HG03378 (cell line): ENCODE measurements around the gene CARD16.
"Not testable (repeated sequence)": the region's sequence is repeated elsewhere in the genome, so short reads cannot be mapped to it uniquely, and the experiment has no call there.

Experiments used
- ATAC-seq: cut with Tn5 transposase; IDR thresholded peaks from one replicate; pipeline ENCODE4 v1.9.1; 2021; ENCODE audit warnings: mild to moderate bottlenecking, moderate library complexity; ENCODE audit not compliant: unreplicated experiment

Gene CARD16

GRCh38 chr11:105051559-105051958, 6.4 kb upstream of the CARD16 start:
- no peak for ATAC-seq

GRCh38 chr11:105049481-105049880, 4.3 kb upstream of the CARD16 start:
- ATAC-seq = no peak

DNA sequence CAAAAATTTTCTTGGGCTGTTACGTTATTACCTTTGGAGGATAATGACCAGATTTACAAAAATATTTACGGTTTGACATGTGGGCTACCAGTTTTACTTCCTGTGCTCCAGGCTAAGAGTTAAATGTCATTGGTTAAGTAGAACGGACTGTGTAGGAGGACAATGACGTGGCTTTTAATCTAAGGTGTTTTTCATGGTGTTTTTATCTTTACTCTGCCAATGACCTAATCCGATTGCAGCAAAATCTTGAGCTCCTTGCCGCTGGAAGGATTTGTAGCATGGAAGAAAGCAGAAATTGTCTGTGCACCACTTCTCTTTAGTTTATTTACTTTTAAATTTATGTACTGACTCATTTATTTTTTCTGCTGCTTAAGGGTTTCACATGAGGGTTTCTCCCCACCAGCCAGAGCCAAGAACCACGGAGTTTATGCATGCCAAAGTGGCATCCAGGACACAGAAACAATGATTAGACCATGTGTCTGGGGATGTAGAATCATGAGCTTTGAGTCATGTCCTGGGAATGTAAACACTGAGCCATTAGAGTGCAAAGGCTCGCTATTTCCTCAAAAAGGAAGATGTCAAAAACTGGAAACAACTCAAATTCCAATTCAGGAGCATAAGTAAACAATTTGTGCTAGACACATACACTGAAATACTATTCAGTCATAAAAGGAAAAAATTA, 1.9 kb upstream of the CARD16 start:
- ATAC-seq = no peak

DNA sequence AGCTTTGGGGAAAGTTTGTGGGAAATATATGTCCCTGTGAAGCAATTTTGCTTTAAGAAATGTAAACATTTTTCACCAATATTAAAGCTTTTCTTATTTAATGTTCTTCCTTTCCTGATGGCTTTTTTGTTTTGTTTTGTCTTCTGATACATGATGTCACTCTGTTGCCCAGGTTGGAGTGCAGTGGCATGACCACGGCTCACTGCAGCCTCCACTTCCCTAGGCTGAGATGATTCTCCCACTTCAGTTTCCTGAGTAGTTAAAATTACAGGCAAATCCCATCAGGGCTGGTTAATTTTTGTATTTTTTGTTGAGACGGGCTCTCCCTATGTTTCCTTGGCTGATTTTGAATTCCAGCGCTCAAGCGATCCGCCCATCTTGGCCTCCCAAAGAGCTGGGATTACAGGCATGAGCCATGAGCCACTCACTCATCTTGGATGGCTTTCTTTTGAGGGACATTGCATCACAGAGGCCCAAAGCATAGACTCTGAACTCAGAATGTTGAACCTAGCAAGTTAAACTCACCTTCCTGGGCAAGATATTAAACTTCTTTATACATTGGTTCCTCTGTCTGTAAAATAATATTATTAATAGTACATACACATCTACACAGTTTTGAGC, 651 bp upstream of the CARD16 start:
- no peak for ATAC-seq

- ATAC-seq = no peak
Measured at GRCh38 chr11:105042178-105042577, 3.0 kb downstream of the CARD16 start.

DNA sequence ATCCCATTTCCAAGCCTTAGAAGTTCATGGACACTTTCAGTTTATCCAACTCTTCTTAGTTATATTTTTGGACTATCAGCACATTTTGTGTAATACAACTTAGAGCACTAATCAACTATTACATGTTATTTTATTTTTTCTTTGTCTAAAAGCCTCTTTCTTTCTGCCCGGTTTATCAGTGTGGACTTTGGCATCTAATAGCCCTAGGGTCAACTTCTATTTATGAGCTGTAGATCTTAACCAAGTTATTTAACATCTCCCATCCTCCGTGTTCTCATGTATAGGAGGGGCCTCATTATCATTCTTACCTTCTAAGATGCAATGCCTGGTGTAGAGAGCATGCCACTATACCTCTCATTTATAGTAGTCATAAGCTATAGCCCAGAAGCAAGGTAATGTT, 4.4 kb downstream of the CARD16 start:
- ATAC-seq = no peak

- peak; percentile 100 for ATAC-seq
Measured at GRCh38 chr11:105034813-105035620, 10.1 kb downstream of the CARD16 start, which contains the start of gene CASP1. Gene CASP1, minus strand, starts transcription at chr11:105035144. Its CDS starts 31 bp downstream, at chr11:105035113.

GRCh38 chr11:105034388-105034787, 10.7 kb downstream of the CARD16 start:
- not testable (repeated sequence) for ATAC-seq

DNA sequence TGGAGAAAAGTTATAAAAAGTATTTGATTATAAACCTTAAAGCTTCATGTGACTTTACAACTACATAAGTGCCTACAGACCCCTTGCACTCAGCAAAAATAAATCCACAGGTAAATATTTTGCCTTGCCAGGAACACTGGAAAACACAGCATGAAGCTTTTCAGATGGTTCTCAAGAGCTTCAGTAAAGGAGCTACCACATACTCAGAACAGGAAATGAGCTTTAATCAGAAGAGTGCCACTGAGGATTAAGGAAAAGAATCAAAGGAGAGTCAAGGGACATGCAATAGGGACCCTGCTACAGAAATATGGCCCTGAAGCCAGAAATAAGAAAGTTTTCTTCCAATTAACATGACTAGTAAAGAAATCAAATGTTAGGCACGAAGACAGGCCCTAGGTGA, 11.4 kb downstream of the CARD16 start:
- no peak for ATAC-seq

DNA sequence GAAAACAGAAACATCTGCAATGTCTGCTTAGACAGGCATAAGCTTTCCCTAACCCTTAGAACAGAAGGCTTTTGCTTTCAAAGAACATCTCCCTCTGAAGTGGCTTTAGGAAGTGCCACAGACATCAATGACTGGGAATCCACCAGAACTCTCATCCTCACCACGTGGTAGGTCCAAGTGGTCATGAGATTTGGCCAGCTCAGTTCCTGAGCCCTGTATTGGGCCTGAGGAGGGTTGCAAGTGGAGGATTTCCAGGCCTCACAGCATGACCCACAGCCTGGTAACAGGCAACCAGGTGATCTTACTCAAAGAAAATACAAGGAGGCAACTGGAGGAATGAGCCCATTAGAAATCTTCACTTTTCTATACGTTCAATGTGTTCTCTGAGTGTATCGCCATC, 11.8 kb downstream of the CARD16 start:
- ATAC-seq = no peak

- ATAC-seq = no peak
Measured at GRCh38 chr11:105032495-105032894, 12.6 kb downstream of the CARD16 start.

GRCh38 chr11:105027678-105028077, 17.5 kb downstream of the CARD16 start:
- ATAC-seq = no peak

DNA sequence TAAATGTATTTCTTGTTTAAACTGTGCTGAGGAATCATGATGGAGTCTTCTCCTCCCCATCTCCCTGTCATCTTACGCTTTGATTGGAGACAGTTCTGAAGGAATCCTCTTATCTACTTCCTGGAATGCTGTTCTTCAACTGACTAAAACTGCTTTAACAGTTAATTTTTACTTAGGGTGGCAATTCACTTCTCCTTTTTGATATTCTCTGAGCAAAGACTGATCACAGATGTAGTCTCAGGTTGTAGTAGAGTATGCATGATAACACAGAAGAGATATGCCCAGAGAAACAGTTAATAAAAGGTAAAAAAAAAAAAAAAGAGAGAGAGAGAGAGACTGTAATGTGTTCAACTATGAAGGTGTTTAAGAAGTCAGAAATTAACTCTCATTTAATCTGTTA, 20.7 kb downstream of the CARD16 start:
- no peak for ATAC-seq

- no peak for ATAC-seq
Measured at GRCh38 chr11:105023003-105023402, 22.1 kb downstream of the CARD16 start, which contains the start of gene CASP5. Gene CASP5, minus strand, starts transcription at chr11:105023168. Its CDS starts 32 bp downstream, at chr11:105023136.

DNA sequence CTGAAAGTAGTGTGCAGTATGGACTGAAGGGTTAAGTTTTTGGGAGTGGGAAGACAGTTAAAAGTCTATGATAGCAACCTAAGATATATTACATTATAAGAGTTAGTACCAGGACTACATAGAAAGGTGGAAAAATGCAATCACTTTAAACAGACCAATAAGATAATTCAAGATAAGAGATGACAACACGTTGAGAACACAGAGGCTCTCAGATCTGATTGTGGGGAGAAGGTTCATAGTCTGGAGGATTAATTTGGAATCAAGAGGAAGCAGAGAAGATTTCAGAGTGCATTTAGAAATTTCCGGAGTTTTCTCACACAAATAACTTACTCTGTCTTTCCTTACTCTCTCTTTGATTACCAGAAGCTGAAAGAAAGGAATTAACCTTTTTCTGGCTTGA, 22.6 kb downstream of the CARD16 start:
- no peak for ATAC-seq

DNA sequence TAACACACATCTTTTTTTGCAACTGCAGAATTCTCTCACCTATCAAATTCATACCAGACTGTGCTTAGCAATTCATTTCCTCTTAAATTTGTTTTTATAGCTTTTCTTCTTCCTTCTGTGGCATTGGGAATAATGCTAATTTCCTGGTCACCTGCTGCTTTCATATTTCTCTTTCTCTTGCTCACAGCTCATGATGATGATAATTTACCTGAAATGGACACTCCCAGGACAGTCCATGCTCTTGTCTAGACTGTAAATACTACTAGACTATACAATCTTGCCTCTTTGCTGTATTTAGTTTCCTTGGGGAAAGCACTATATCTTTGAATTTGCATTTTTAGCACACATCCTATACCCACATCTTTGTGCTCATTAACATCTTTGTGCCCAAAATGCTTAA, 37.7 kb downstream of the CARD16 start:
- no peak for ATAC-seq

DNA sequence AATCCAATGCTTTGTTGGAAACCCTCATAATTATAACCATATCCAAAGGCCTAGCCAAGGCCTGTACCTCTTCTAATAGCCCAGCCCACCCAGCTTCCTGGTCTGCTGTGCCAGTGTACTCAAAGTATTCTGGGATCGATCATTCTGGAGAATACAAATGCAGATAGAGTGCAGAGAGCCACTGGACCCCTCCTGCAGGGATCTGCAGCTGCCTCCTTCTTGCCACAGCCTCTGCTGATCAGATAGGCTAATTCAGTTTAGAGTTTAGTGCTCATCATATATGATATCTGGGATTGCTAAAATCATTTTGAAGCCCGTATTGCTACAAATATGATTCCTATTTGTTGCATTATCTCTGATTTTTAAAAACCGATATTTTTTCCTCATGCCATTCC, 39.7 kb downstream of the CARD16 start:
- no peak for ATAC-seq

DNA sequence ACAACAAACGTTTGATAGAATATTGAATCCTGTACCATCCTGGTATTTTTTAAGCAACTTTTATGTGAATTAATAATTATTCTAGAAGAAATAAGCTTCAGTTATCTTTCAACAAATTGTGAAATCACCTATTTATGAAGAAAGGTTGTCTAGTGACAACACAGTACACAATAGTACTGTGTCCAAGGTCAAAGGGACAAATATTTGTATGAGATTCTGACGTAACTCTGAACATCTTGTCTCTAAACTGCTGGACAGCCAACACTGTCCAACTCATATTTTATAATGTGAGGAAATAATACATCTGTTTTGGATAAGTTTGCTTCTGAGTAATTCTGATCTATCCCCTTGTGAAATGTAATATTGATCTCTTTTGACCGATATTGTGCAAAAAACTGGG, 41.1 kb downstream of the CARD16 start:
- ATAC-seq = no peak

DNA sequence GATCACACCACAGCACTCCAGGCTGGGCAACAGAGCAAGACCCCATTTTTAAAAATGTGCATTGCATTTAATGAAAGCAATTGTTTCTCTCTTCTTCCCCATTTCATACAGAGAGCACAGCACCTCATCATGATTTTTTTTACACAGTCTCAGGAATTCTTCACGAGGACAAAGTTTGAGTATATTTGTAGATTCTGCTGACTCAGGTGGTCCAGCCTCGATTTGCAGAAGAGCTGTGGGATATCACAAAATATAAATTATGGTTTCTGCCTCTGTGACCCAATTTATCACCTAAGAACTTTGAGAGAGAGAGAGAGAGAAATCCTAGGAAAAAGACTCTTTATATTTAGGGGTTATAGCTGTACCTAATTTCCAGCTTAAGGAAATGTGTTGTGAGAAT, 42.0 kb downstream of the CARD16 start:
- no peak for ATAC-seq

DNA sequence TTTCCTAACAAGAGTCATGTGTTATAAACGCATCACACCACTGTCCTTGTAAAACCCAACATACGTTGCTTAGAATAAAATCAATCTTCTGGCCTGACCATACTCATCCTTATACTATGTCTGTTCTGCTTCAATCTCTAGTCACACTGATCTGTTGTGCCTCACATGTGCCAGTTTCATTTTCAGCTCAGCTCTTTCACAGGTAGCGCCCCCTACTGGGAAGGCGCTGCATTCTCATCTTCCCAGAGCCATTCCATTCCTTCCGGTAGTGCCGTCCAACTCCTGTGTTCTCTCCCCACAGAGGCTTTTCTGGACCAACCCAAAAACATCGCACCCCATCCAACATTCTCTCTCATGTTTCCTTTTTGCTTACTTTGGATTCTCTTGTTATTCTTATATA, 44.3 kb downstream of the CARD16 start:
- ATAC-seq = peak; percentile 94

GRCh38 chr11:105000167-105000566, 45.0 kb downstream of the CARD16 start:
- no peak for ATAC-seq

DNA sequence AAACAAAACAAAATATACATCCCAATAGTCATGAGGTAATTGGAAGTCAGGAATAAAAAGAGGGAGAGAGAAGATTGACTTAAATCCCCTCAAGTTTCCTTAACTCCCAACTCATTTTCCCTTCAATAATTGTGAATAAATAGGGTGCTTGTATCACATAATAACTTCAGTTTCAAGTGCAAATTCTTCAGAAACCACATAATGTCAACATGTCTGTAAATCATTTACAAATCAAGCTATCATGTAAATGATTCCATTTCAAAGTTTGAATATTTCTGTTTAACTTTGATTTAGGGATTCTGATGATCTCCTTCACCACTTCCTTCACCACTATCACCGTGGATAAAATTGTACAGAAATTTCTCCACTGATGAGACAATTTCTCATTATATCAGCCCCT, 45.4 kb downstream of the CARD16 start:
- no peak for ATAC-seq
